MV-4-11 (cell line): ENCODE data around the gene RXFP3.
"Not testable (repeated sequence)": the region's sequence is repeated elsewhere in the genome, so short reads cannot be mapped to it uniquely, and the experiment has no call there.

Source experiments
- DNase-seq: peaks from one replicate; lab custom pipeline; 2025; lab: John Stamatoyannopoulos, UW

Gene RXFP3, protein sequence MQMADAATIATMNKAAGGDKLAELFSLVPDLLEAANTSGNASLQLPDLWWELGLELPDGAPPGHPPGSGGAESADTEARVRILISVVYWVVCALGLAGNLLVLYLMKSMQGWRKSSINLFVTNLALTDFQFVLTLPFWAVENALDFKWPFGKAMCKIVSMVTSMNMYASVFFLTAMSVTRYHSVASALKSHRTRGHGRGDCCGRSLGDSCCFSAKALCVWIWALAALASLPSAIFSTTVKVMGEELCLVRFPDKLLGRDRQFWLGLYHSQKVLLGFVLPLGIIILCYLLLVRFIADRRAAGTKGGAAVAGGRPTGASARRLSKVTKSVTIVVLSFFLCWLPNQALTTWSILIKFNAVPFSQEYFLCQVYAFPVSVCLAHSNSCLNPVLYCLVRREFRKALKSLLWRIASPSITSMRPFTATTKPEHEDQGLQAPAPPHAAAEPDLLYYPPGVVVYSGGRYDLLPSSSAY

DNA sequence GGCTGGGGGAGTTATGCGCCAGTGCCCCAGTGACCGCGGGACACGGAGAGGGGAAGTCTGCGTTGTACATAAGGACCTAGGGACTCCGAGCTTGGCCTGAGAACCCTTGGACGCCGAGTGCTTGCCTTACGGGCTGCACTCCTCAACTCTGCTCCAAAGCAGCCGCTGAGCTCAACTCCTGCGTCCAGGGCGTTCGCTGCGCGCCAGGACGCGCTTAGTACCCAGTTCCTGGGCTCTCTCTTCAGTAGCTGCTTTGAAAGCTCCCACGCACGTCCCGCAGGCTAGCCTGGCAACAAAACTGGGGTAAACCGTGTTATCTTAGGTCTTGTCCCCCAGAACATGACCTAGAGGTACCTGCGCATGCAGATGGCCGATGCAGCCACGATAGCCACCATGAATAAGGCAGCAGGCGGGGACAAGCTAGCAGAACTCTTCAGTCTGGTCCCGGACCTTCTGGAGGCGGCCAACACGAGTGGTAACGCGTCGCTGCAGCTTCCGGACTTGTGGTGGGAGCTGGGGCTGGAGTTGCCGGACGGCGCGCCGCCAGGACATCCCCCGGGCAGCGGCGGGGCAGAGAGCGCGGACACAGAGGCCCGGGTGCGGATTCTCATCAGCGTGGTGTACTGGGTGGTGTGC, at the start of gene RXFP3:
TSS of gene RXFP3 (plus strand) at position 6 of the 636 bp plus-strand sequence. CDS start at position 361, 355 bp downstream.
- DNase-seq = no peak

DNA sequence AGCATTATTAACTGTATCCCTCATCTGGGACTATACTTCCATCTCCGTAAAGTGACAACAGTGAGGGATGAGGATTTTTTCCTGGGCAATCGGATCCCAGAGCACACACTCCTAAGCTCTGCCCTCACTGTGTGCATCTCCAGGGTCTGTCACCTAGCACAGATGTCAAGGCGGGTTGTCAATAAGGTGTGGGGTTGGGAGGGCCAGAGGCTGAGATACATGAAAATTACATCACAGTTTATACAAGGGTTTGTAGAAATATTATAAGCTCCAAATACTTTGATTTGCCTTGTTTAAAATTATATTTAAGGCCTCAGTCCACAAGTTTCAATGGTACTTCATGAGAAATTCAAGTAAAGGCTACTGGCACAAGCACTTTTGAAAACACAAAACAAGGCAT, 48.9 kb upstream of the RXFP3 start:
- no peak for DNase-seq

DNA sequence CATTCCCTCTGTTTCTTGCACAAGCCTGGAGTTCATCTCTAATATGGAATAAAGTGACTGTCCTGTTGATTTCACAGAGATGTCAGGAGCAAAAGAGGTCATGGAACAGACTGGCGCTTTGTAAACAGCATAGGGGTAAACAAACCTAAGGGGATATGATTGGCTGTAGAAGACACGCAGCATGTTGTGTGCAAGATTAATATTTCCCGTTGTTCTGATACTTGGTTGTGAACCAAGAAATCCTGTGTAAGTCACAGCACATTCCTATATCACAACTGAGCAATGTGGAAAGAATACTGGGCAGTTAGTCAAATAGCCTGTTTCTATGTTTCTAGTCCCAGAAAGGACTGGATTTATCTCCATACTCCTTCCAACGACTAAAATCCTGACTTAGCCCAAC, 47.6 kb upstream of the RXFP3 start:
- DNase-seq = no peak

DNA sequence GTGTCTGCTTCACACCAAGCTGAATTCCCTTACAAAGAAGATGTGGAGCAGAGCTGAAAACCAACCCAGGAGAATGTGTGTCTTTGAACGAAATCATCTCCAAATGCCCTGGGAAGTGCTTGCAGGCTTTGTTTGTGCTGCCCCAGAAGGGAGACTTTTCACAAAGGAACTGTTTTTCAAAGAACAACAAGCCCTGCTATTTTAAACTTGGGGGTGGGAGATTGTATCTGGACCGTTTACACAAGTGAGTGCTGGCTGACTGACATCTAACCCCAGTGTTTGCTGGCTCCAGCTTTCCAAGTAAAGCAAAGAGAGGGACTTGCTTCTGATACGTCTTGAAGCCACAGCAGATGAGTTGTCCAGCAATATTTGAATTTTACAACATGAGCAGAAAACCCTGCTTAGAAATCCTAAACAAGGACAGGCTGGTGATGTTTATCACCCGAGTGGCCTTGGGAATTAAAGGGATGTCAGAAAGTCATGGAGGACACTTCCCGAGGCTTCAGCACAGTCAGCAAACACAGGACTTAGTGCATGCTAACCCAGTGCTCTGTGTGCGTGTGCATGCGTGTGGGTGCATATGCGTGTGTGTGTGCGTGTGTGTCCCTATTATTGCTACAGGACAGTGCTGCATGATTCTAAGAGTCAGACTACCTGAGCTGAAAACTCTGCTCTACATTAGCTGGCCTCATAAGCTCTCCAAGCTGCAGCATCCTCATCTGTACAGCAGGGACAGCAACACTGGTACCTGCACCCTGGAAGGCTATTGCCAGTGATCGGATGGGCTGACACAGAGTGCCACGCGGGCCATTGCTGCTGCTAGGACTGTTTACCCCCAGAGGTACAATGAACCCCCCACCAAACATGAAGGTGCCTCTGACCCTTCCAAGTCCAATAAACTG, 45.8 kb upstream of the RXFP3 start:
- no peak for DNase-seq

DNA sequence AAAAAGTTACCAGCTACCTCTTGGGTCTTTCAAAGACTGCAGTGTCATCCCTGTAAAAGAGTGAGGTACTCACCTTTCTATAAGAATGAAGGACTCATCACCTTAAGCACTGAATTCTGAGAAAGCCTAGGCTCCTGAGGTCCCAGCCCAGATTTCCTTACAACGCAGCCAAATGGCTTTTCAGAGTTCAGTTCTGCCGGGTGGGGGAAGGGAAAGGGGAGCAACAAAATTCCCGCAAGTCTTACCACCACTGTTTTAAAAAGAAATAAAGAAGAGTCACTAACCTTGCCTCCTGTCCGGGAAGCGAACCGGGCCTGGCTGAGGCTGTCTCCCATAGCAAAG, 44.8 kb upstream of the RXFP3 start:
- DNase-seq = no peak

DNA sequence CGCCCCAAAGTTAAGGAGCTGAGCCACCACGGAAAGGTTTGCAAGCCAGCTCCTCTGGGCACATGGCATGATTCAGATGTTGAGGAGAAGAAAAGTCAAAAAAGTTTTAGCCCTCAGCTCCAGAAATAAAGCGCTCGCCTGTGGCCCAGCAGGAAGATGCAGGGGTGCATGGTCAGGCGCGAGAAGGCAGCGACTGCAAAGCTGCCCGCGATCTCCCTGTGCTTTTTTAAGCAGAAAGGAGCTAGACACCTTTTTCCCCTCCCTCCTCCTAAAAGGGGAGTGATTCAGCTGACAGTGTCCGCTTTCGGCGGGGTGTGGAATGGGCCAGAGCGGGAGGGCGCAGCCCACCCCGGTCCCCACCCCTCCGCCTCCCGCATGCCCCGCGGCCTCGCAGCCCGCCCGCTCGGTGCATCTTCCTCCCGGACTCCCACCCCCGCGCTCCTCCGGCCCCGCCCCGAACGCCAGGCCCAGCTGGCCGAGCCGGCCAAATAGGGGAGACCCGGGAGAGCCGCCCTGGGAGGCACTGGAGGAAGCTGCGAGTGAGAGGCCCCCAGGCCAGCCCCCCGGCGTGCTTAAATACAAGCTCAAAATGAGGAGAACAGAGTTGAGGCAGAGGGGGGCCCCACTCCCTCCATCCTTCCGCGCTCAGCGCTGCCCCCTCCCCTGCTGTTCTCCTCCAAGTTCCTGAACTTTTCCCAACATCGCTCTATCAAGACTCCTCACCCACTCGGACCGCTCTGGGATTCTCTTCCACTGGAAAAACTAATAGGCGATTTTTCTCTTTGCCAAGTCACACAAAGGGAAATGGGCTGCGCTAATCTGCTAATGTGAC, 44.2 kb upstream of the RXFP3 start, which contains the start of gene ADAMTS12:
TSS of gene ADAMTS12 (minus strand) at position 203 of the 832 bp plus-strand sequence. CDS start at position 69, 134 bp downstream.
- no peak for DNase-seq

DNA sequence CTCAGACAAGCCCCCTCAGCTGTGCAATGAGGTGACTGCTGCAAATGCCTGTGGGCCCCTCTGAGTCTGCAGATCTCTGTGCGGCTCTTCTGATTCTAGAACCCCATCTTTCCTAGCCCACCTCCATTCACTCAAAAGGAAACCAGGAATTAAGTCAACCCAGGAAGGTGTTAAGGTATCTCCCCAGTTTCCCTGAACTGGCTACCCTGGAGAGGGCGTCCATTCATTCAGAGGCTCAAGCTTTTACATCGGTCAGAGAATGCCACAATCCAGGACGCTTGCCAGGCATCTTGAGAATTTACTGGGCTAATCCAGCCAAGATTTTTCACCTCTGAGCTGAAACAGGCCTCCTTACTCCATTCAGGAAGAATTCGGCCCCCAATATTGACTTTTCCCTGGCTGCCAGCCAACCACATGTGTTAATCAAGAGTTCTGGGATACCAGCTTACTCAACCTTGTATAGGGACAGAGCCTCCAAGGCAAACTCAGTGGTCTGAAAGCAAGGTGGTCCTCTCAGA, 43.5 kb upstream of the RXFP3 start:
- no peak for DNase-seq

DNA sequence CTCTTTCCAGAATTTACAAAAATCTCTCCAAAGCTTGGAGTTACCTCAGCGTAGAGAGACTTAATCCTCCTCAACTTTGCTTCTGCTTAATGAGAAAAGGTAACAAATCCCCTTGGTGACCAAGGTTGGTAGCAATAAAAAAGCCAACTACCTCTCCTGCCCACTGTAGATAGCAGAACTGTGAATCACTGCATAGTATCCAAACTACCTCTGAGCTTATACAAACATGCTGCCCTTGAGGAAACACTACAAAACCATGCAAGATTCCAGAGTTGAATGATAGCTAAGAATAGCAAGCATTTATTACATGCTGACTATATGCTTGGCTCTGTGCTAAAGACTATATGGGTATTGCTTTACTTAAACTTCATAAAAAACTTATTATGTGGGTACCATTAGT, 41.6 kb upstream of the RXFP3 start:
- DNase-seq = no peak

DNA sequence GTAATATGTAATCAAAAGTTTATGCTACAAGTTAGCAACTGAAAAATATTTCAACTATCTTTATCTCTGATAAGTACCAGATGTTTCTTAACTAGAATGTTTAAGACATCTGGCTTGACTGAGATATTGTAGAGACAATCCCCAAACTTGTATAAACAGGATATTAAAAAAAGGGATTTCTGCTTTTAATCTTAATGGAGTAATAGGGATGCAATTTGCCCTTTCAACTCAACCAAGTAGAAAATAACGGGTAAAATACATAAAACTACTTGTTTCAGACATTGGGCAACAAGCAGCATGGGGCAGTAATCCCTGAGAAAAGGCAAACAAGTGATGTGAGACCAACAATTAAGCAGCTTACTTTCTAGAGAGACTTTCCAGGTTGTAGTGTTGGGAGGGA, 35.0 kb upstream of the RXFP3 start:
- DNase-seq = no peak

DNA sequence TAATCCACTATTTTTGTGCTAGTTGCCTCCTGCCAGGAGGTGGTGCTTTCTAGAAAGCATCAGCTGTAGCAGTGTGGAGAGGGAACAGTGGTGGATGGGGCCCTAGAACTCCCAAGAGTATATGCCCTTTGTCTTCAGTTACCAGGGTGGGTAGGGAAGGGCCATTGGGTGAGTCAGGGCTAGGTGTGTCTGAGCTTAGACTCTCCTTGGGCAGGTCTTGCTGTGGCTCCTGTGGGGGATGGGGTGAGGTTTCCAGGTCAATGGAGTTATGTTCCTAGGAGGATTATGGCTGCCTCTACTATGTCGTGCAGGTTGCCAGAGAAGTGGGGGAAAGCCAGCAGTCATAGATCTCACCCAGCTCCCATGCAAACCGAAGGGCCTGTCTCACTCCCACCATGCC, 33.1 kb upstream of the RXFP3 start:
- no peak for DNase-seq

DNA sequence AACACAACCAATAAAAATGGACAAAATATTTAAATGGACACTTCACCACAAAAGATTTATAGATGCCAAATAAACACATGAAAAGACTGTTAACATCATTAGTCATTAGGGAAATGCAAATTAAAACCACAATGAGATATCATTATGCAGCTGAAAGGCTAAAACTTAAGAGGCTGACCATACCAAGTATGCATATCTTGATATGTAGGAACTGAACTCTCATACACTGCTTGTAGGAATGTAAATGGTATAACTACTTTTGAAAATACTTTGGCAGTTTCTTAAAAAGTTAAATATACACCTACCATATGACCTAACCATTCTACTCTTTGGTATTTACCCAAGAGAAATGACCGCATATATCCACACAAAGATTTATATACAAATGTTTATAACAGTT, 30.8 kb upstream of the RXFP3 start:
- no peak for DNase-seq

DNA sequence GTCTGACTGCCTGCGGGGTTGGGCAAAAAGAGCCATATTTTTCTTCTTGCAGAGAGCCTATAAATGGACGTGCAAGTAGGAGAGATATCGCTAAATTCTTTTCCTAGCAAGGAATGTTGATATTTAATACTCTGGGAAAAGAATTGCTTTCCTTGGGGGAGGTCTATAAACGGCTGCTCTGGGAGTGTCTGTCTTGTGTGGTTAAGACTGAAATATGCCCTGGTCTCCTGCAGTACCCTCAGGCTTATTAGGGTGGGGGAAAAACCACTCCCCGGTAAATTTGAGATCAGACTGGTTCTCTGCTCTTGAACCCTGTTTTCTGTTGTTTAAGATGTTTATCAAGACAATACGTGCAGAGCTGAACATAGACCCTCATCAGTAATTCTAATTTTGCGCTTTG, 29.9 kb upstream of the RXFP3 start:
- not testable (repeated sequence) for DNase-seq

DNA sequence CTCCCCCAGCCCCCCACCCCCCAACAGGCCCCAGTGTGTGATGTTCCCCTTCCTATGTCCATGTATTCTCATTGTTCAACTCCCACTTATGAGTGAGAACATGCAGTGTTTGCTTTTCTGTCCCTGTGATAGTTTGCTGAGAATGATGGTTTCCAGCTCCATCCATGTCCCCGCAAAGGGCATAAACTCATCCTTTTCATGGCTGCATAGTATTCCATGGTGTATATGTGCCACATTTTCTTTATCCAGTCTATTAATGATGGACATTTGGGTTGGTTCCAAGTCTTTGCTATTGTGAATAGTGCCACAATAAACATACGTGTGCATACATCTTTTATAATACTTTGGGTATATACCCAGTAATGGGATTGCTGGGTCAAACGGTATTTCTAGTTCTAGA, 21.3 kb upstream of the RXFP3 start:
- DNase-seq = not testable (repeated sequence)

DNA sequence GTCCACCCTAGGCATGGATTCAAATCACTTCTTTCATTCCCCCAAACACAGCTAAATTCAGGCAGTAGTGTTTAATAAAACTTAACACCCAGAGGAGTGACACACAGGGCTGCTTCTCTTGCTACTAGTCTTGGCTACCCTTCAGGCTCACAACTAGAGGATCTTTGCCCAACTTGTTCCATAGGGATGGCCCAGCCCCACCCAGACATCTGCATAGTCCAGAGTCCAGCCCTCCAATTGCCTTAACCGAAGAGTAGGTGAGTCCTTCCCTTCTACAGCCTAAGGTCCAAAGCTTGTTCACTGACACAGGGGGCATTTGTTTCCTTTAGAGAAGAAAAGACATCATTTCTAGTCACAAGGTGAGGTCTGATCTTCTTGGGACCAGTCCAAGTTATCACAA, 15.2 kb upstream of the RXFP3 start:
- DNase-seq = no peak

DNA sequence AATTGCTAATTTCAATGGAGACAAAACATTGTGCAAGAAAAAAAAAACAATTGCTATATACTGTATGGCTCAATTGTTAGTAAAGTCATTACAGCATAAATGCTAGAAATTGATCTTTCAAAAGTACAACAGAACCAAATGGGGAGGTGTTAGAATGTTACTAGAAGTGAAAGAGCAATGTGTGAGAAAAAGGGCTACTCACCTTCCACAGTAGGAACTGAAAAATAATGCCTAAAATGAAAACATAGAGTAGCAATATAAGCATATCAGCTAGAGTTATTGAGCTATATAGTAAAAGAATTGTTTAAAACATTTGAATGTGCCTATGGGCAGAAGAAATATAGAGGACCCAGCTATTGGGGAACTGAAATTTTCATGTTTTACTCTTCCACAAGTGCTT, 10.9 kb upstream of the RXFP3 start:
- no peak for DNase-seq

DNA sequence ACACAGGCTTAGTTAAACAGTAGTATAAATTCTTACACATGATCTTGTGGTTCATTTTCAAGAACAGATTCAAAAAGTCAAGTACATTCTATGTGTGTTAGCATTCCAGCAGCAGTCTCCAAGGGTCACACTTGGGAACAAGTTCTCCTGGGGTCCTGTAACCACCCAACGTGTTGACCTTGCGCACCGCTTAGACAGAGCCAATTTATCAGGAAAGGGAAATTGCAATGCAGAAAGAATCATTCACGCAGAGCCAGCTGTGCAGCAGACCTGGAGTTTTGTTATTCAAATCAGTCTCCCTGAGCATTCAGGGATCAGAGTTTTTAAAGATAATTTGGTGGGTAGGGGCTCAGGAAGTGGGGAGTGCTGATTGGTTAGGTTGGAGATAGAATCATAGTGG, 8.5 kb upstream of the RXFP3 start:
- no peak for DNase-seq

DNA sequence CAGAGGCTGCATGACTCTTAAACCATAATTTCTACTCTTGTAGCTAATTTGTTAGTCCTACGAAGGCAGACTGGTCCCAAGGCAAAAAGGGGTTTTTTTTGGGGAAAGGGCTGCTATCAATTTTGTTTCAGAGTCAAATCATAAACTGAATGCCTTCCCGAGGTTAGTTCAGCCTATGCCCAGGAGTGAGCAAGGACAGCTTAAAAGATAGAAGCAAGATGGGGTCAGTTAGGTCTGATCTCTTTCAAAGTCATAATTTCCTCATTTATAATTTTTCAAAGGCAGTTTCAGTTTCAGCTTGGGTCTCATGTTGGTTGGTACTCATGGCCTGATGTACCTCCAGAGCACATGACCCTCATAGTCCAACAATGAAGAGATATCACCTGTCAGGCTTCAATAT, 7.9 kb upstream of the RXFP3 start:
- DNase-seq = peak; percentile 8

DNA sequence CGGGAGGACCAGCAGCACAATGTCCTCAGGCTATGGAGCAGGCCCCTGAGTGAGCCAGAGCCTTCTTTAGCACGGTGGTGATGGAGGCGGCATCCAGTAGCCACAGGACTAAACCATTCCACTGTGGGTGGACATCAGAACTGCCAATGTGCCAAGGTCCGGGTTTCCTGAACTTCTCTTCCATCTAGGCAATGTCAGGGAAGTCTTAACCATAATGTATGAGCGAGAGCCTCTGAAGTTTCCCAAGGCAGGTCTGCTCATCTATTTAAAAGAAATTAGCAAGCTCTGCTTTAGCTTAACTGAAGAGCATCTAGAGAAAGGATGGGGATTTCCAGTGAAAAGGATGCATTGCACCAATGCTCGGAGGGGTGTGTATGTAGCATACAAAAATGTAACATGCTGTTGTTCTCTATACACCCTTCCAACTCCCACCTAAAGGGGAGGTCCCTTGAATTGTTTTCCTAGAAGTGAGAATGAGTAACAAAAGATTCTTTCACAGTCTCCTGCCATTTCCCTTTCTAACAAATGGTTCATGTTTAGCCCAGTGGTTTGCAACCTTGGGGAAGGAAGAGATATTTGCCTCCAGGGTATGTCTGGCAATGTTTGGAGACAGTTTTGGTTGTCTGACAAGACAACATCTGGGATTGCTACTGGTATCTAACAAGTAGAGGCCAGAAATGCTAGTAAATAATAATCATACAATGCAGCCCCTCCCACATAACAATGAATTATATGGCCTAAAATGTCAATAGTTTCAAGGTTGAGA, 6.1 kb upstream of the RXFP3 start:
- DNase-seq = no peak

DNA sequence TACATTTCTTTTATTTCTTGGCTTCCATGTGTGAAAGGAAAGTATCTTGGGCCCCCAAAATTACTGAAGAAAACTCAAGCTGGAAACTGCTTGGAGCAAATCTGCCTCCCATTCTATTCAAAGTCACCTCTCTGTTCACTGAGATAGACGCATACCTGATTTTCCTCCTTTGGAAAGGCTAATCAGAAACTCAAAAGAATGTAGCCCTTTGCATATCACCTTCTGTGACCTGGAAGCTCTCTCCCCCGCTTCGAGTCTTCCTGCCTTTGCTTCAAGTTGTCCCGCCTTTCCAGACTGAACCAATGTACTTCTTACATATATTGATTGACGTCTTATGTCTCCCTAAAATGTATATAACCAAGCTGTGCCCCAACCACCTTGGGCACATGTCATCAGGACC, 5.0 kb upstream of the RXFP3 start:
- no peak for DNase-seq

DNA sequence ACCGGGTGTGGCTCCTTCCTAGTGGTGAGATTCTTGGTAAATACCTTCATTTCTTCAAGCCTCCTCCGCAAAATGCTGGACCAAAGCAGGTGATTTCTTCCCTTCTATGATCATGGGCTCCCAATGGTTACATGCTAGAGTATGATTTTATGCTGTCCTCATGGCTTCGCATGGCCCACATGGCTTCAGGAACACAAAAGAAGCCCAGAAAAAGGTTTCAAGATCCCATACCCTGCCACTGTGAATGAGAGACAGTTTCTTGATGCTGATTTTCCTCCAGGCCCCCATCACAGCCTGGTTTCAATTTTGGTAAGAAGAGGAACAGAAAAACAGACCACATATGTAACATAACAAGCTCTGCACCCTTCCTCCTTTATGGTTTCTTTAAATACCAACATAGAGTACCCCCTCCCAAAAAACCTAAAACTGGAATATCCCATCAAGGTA, 2.4 kb upstream of the RXFP3 start:
- DNase-seq = peak; percentile 82

DNA sequence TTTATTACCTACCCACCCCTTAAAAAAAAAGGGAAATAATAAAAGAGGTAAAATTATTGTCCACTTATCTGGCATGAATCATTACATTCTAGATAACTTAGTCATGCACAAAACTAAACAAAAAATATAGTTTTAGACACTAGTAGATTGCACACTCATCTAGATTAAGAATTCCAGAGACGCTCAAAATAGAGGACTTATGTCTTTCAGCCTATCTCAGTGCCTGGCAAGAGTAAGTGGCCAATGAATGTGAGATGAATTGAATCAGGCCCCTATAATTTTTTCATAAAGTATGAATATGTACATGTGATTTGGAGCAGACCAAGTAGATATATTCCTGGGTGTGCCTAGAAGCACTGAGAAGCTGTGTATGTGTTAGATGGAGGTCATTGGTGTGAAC, 2.0 kb upstream of the RXFP3 start:
- peak; percentile 25 for DNase-seq
